ENCODE data around the gene SRBD1.

Gene SRBD1

DNA sequence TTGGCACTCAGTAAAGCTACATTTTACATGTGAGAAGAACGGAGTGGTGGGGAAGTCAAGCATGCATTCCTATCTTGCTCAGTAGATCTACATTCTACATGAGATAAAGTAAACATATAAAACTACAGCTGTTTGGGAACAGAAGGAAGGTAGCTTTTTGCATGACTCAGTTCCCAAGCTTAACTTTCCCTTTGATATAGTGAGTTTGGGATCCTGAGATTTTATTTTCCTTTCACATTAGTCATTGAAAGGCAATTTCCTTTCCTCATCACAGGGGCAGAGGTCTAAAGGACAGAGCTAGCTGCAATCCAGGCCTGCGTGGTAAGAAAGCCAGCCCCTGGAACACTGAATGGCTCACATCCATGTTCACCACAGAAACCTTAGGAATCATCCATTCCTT lies 257.2 kb downstream of the SRBD1 start:
- DNase-seq = no peak

DNA sequence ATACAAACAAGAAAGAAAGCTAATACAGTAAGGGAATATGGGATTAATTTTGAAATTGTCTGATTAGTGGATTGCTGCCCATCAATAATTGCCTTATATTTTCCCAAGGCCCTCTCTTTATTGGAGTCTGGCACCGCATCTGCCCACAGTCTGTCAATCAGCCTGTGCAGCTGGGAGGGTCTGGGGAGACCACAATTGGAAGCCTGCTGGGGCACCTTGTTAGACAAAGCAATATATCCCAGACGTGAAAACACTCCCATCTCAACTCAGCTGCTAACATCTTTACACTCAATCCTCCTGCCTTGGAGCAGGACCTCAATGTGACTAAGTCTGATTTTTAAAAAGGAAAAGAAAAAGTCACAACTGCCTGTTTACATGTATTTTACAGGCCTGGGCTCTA lies 258.6 kb downstream of the SRBD1 start:
- DNase-seq = no peak

DNA sequence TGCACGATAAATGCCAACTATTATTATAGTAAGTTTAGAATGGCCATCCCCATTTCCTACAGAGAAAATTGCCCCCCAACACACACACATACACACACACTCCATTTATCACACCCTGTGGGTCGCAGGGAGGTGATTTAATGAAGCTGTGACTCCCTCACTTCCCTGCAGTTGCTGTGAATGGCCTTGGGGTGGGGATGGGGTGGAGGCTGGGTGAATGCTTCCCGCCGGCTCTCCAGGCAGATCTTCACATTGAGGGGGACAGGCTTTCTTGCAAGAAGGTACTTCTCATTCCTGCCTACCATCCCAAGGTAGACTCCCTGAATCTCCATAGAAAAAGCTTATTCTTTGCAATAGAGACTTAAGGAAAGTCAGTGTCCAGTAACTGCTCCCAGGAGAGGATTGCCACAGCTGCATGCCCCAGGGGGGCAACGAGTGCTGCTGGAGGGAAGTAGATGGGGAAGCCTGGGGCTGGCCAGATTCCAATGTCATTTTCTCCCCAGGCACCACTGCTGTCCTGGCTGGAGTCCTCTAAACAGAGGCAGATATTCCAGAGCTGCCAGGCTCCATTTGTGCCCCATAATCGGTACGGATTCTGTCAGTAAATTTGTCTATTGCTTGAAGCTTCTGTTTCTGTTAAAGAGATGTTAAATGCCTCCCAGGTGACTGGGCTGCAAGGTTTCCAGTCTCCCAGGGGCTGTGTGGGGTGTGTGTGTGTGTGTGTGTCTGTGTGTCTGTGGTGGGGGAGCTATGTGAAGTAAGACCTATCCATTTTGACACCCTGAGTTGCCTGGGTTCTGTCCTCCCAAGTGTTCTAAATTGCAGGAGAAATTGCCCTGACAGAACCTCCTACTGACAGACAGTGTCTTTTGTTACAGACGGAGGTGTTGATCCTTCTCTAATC lies 265.5 kb downstream of the SRBD1 start:
- no peak for DNase-seq

DNA sequence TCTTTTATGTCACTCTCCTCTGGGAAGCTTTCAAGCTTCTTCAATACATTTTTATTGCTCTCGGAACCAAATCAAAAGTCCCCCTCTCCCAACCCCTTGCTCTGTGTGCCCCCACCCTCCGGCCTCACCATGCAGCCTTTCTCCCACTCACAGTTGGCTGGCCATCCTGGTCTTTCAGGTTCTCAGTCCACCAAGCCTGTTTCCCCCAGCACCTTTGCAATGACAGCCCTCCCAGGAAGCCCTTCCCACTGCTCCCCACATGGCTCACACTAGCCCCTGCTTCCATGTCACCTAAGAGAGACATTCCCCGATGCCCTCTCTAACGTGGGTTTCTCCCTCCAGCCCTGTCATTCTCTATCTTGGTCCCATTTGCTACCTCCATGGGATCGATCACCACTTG lies 266.6 kb downstream of the SRBD1 start:
- DNase-seq = no peak

DNA sequence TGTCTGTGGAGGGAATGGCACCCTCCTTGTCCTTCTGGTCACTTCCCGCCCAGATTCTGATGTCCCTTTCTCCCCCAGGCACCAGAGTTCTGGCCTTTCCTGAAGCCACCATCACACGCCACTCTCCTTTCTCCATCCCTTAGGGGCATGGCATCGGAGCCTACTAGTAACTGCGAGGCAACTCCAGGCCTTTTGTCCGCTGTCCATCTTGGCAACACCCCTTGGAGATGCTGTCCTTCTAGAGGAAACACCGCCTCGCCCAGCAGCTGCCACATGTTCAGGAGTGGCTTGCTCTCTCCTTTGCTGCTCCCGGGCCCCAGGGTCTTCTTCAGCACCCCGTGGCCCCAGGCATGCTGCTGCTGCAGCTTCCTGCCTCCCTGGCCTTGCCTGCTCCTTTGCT lies 267.0 kb downstream of the SRBD1 start:
- DNase-seq = no peak

DNA sequence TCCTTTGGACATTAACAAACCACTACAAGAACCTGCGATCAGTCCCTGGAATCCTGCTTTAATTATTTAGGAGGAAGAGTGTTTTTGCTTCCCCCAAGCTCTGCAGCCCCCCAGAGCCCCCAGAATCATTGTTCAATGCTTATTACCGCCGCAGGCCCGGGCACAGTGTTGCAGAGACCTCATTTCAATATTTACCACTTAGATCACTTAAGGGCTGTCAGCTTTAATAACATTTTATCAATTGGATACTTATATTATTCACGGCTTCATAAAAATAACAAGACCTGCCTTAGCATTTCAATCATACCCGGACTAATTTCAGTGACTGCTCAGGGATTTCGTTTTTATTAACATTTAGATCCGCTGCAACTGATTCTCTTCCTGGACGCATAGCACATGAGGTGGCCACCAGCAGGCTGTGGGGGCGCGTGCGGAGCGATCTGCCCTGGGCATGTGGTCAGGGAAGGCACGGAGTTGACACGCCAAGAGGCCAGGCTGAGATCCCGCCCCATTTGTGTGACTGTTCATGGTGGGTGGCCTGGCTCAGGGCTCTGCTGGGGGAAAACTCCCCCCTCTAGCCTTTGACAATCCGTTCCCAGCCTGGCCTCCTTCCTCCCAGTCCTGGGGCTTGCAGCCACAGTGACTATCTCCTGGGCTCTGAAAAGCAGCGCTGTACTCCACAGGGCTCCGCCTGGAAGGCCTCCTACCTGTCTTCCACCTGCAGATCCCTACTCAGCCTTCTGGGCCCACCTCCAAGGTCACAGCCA lies 267.6 kb downstream of the SRBD1 start:
- no peak for DNase-seq

DNA sequence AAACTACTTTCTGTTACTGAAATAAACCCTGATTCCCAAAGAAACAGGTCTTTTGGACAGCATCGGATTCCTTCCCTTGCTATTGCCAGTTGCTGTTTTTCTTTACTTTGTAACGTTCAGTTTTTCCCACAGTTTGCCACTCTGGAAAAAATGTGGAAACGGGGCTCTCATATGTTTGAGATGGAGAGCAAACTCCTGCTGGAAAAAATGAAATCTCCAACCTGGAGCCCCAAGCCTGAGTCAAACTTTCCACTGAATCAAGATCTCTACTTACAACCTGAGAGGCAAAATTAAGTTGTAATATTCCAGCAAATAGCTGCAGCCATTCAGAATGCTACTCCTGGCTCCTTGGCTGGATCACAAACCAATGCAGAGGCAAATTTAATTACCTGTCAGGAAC lies 270.7 kb downstream of the SRBD1 start:
- DNase-seq = no peak

DNA sequence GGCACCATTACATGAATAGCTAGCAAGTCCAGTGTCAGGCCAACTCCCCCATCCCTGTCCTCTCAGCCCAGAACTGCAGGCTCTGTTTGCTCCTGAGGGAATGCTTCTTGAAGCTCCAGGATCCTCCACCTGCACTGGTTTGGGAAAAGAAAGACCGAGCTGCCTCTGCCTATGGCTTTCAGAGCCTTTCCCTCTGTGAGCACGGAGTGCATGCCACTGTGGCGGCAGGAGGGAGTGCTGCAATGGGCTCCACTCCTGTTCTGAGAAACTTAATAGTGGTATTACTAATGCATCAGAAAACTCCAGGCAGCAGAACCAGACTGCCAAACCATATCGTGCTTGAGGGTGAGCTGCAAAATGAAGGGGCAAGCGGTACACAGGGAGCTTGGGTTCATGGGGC lies 271.8 kb downstream of the SRBD1 start:
- no peak for DNase-seq

Measured in RPMI8226 (cell line).